ENCODE data around the gene MMAB. TPM values are rescaled to one million over a fixed set of nuclear protein-coding genes. Genes with fewer than 3 reads are reported as not detected.

Gene MMAB
- total RNA-seq, 1 donor, result 34.4 TPM

- Histone ChIP-seq H3K9me3 (ENCODE audit: low read depth, low read length) (no peaks in the 10 kb centered on the region), H3K36me3 (ENCODE audit: insufficient read depth, low read length) (peaks cover 61% of the 10 kb centered on the region), H3K79me2 (ENCODE audit: insufficient read depth, low read length) (no peaks in the 10 kb centered on the region), H3K4me2 (ENCODE audit: insufficient read depth, low read length) (peak overlapping the region; percentile 51), H2AFZ (ENCODE audit: low read length) (no peak overlapping the region), H3K4me3 (ENCODE audit: insufficient read depth, low read length) (no peak overlapping the region), H3K27me3 (ENCODE audit: insufficient read depth, low read length) (no peaks in the 10 kb centered on the region), H4K20me1 (ENCODE audit: insufficient read depth, low read length) (no peaks in the 10 kb centered on the region), H3K27ac (ENCODE audit: low read depth, low read length) (peak overlapping the region; percentile 80), H3K4me1 (ENCODE audit: insufficient read depth, low read length) (peaks cover 17% of the 10 kb centered on the region)
- no peak for DNase-seq (ENCODE audit: insufficient read length, low spot score, missing footprints)
- TF ChIP-seq CTCF (IDR thresholded peaks at IDR 0.05; ENCODE audit: extremely low read depth, low read depth, low read length), result no peak
Observed at GRCh38 chr12:109519787-109520186, 53.5 kb downstream of the MMAB start.

- peak; percentile 98 for TF ChIP-seq CTCF (IDR thresholded peaks at IDR 0.05; ENCODE audit: extremely low read depth, low read depth, low read length)
- H3K4me2 ChIP-seq (ENCODE audit: insufficient read depth, low read length), result peak overlapping the region; percentile 51
- no peaks in the 10 kb centered on the region for H3K27me3 ChIP-seq (ENCODE audit: insufficient read depth, low read length)
- peak overlapping the region; percentile 80 for H3K27ac ChIP-seq (ENCODE audit: low read depth, low read length)
- peaks cover 65% of the 10 kb centered on the region for H3K36me3 ChIP-seq (ENCODE audit: insufficient read depth, low read length)
- H2AFZ ChIP-seq (ENCODE audit: low read length), result peak overlapping the region; percentile 49
- no peaks in the 10 kb centered on the region for H4K20me1 ChIP-seq (ENCODE audit: insufficient read depth, low read length)
- peaks cover 17% of the 10 kb centered on the region for H3K4me1 ChIP-seq (ENCODE audit: insufficient read depth, low read length)
- no peaks in the 10 kb centered on the region for H3K79me2 ChIP-seq (ENCODE audit: insufficient read depth, low read length)
- DNase-seq (ENCODE audit: insufficient read length, low spot score, missing footprints), result peak; percentile 92
- no peaks in the 10 kb centered on the region for H3K9me3 ChIP-seq (ENCODE audit: low read depth, low read length)
- no peak overlapping the region for H3K4me3 ChIP-seq (ENCODE audit: insufficient read depth, low read length)
Observed at GRCh38 chr12:109518820-109519665, 54.3 kb downstream of the MMAB start.

- Histone ChIP-seq H3K9me3 (ENCODE audit: low read depth, low read length) (no peaks in the 10 kb centered on the region), H3K4me1 (ENCODE audit: insufficient read depth, low read length) (peaks cover 17% of the 10 kb centered on the region), H3K4me3 (ENCODE audit: insufficient read depth, low read length) (no peak overlapping the region), H3K27ac (ENCODE audit: low read depth, low read length) (no peak overlapping the region), H3K4me2 (ENCODE audit: insufficient read depth, low read length) (no peak overlapping the region), H3K27me3 (ENCODE audit: insufficient read depth, low read length) (no peaks in the 10 kb centered on the region), H3K79me2 (ENCODE audit: insufficient read depth, low read length) (no peaks in the 10 kb centered on the region), H2AFZ (ENCODE audit: low read length) (no peak overlapping the region), H3K36me3 (ENCODE audit: insufficient read depth, low read length) (peaks cover 70% of the 10 kb centered on the region), H4K20me1 (ENCODE audit: insufficient read depth, low read length) (no peaks in the 10 kb centered on the region)
- TF ChIP-seq CTCF (IDR thresholded peaks at IDR 0.05; ENCODE audit: extremely low read depth, low read depth, low read length), result no peak
- DNase-seq (ENCODE audit: insufficient read length, low spot score, missing footprints), result no peak
Observed at GRCh38 chr12:109517619-109518018, 55.7 kb downstream of the MMAB start.

GRCh38 chr12:109513977-109514376, 59.3 kb downstream of the MMAB start:
- Histone ChIP-seq H3K4me1 (ENCODE audit: insufficient read depth, low read length) (peaks cover 7% of the 10 kb centered on the region), H3K79me2 (ENCODE audit: insufficient read depth, low read length) (no peaks in the 10 kb centered on the region), H2AFZ (ENCODE audit: low read length) (no peak overlapping the region), H3K36me3 (ENCODE audit: insufficient read depth, low read length) (peaks cover 79% of the 10 kb centered on the region), H3K9me3 (ENCODE audit: low read depth, low read length) (no peaks in the 10 kb centered on the region), H3K4me2 (ENCODE audit: insufficient read depth, low read length) (no peak overlapping the region), H3K27me3 (ENCODE audit: insufficient read depth, low read length) (no peaks in the 10 kb centered on the region), H4K20me1 (ENCODE audit: insufficient read depth, low read length) (no peaks in the 10 kb centered on the region), H3K4me3 (ENCODE audit: insufficient read depth, low read length) (no peak overlapping the region), H3K27ac (ENCODE audit: low read depth, low read length) (no peak overlapping the region)
- TF ChIP-seq CTCF (IDR thresholded peaks at IDR 0.05; ENCODE audit: extremely low read depth, low read depth, low read length), result no peak
- no peak for DNase-seq (ENCODE audit: insufficient read length, low spot score, missing footprints)
